CD1c-positive myeloid dendritic cell (primary cell): ENCODE results near the gene ST7L.

Source experiments
- DNase-seq: peaks from one replicate; pipeline ENCODE4 v3.0.0-alpha.2; 2016; ENCODE audit errors: extremely low spot score

Gene ST7L

GRCh38 chr1:112515311-112516009, 103.5 kb downstream of the ST7L start:
- DNase-seq, result no peak

- DNase-seq, result peak; percentile 8
Observed at GRCh38 chr1:112514901-112515300, 104.0 kb downstream of the ST7L start.

GRCh38 chr1:112513112-112513870, 105.7 kb downstream of the ST7L start:
- no peak for DNase-seq

GRCh38 chr1:112511897-112512296, 107.0 kb downstream of the ST7L start:
- no peak for DNase-seq

GRCh38 chr1:112510340-112510739, 108.6 kb downstream of the ST7L start:
- no peak for DNase-seq

DNA sequence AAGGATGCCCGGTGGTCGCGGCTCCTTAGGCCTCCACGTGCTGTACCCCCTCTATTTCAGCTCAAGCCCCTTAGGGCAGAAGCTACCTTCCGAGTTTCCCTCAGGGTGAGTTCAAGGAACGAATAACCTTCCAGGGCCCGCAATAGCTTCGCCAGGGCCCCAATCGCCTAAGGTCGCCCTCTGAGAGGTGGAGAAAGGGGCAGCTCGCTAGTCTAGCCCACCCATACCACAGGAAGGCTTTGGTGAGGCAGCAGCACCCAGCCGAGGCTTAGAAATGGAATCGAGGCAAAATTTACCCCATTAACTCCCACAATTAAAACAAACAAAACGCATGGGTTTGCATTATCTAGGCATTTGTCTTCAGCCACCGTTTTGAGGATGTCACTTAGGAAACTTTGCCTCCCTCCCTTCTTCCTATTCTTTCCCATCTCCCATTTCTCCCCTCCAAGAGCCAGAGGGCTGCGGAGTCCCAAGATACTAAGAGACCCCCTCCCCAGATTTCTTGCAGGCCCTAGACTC, 109.2 kb downstream of the ST7L start:
- no peak for DNase-seq

GRCh38 chr1:112509005-112509659, 109.8 kb downstream of the ST7L start:
- DNase-seq, result peak; percentile 9

DNA sequence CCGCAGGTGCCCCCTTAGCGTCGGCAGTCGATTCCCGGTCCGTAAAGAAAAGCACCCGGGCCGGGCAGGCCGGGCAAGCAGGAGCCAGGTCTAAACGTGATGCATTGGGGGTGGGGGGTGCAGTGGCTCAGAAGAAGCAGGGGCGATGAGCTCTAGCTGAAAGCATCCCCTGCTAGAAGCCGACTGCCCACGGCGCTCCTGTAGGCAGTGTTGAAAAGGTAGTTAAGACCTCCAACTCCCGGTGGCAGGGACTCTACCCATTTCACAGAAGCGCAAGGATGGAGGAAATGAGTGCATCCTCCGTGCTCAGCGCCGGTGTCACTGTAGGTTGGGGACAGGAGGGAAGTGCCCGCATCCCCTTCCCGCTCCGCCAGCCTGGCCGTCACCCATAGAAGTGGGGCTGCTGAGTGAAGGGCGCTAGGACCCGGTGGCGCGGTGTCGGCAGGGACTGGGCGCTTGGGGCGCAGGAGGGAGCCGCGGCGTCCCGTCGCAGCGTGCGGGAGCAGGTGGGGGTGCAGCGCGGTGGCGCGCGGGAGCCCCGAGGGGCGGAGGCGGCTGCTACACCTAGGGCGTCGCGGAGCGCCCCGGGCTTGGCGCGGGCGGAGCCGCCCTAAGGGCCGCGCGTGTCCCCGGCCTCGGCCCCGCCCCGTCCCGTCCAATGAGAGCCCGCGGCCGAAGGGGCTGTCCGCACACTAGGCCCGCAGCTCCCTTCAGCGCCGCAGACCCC, 110.5 kb downstream of the ST7L start, which contains the start of gene WNT2B:
Gene WNT2B, plus strand, starts transcription at position 688 of the 727 bp plus-strand sequence. CDS start 298 bp downstream, outside the sequence.
- DNase-seq, result peak; percentile 37

DNA sequence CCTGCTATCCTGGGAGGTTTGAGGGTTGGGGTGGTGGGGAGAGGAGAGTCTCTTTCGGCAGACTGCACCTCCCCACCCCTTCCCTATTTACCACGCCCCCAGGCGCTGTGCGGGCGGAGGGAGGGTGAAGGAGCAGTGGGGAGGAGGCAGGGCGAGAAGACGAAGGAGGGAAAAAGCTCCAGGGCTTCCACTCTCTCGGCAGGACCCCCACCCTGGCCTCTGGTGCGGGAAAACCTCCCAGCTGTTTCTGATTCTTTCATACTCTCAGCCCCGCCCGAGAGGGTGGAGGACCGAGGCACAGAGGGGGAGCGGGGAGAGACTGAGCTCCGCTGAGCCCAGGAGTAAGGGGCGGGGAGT, 111.0 kb downstream of the ST7L start:
- peak; percentile 17 for DNase-seq

DNA sequence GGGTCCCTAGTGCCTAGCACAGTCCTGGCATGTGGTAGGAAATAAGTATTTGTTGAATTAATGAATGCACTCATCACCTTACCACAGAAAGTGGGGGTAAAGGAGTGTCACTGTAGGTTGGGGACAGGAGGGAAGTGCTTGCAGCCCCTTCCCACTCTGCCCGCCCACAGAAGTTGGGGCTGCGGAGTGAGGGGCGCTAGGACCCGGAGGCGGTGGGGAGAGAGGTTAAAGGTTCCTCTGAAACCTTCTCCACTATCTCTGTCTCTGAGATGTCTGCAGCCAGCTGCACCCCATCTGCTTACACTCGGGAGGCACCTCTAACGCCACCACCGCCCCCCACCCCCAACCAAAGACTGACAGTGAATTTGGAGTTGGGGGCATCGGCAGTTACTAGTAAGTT, 111.6 kb downstream of the ST7L start:
- no peak for DNase-seq

DNA sequence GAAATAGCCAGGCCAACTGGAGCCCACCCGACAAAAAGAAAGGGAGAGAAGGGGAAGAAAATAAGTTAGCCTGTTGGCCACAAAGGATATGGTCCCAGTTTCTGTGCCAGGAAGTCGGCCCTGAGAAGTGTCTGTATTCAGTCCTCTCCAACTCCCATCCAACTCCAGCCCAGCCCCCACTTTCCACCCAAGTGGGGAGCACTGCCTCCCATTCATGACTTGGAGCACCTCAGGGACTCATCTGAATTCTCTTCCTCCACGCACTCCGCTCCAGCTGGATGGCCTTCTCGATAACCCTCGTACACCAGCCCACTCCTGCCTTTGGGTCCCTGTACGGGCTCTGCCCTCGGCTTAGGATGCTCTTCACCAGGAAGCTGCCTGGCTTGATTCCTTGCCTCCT, 112.2 kb downstream of the ST7L start:
- DNase-seq, result no peak

- DNase-seq, result no peak
Observed at GRCh38 chr1:112506306-112506705, 112.6 kb downstream of the ST7L start.

DNA sequence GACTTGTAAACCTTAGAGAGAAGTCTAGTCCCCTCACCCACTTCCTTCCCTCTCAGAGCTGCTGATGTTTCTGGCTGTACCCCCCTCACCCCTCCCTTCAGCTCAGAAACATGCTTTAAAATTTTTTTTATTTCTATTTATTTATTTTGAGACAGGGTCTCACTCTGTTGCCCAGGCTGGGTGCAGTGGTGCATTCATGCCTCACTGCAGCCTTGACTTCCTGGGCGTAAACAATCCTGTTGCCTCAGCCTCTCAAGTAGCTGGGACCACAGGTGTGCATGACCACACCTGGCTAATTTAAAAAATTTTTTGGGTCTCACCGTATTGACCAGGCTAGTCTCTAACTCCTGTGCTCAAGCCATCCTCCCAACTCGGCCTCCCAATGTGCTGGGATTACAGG, 113.1 kb downstream of the ST7L start:
- no peak for DNase-seq

GRCh38 chr1:112505400-112505785, 113.5 kb downstream of the ST7L start:
- DNase-seq, result no peak

- DNase-seq, result no peak
Observed at GRCh38 chr1:112504661-112505399, 114.1 kb downstream of the ST7L start.

GRCh38 chr1:112504001-112504660, 114.8 kb downstream of the ST7L start:
- DNase-seq, result no peak

DNA sequence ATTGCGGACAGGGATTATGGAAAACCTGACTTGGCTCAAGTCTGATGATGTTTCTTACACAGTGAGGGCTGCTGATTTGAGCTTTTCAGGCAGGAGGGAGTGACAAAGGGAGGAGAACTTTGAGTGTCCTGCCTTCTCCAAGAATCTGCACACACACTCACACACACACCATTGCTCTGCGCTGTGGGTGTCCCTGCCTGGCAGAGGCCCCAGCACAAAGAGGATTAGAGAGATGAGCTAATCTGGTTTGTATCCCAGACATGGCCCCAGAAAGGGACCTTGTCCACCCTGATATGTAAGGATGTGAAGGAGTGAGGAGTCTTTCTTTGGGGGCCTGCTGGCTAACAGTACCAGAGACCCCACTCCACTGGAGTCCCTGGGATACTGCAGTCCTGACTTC, 116.1 kb downstream of the ST7L start:
- DNase-seq, result no peak

DNA sequence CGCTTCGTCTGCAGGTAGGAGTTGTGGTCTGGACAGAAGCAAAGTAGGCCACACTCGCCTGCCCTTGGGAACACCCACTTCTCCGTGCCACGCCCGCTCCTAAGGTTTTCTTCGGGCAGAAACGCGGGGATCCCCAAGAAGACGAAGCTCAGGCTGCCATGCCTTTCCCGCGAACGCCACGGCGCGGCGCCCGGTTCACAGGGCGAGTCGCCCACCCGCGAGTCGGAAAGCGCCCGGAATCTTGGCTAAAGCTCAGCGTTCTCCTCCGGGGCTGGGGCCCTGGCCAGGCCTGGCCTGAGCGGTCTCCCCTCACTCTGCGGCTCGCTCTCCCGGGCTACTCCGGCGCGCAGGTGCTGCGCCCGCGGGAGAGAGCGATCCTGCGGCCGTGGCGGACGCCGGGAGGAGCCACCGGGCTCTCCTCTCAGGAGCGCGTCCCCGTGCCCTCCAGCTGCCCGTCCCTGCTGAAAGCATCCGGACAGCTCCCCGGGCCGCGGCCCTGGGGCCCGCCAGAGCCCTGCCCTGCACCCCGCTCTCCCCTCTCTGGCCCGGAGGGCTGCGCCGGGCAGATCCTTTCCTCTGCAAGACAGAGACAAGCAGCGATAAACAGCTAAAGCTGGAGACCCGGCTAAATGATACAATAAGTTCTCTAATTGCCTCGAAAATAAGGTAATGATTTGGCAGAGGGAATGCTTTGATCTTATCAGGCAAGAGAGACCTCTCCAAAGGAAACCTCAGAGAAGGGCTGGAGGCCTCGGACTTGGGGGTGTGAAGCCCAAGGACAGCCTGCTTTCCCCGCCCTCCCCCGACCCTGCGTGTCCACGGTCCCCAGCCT, 116.9 kb downstream of the ST7L start:
- DNase-seq, result peak; percentile 64

DNA sequence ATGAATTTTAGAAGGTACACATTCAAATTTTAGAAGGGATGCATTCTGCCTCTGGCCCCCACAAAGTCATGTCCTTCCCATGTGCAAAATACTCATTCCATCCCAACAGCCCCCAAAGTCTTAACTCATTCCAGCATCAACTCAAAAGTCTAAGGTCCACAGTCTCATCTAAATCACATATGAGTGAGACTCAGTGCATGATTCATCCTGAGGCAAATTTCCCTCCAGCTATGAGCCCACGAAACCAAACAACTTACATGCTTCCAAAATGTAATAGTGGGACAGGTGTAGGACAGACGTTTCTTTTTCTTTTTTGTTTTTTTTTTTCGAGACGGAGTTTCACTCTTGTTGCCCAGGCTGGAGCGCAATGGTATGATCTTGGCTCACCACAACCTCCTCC, 122.7 kb downstream of the ST7L start:
- no peak for DNase-seq

DNA sequence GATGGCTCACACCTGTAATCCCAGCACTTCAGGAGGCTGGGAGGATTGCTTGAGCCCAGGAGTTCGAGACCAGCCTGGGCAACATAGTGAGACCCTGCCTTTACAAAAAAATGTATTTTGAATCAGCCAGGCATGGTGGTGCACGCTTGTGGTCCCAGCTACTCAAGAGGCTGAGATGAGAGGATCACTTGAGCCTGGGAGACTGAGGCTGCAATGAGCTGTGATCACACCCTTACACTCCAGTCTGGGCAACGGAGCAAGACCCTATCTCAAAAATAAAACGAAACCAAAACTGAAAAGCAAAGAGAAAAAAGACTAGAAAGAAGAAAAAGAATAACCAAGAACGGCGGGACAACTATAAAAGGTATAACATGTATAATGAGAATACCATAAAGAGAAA, 125.6 kb downstream of the ST7L start:
- no peak for DNase-seq
